ENCODE data around the gene H2AZ2.
"Not testable (repeated sequence)": the region's sequence is repeated elsewhere in the genome, so short reads cannot be mapped to it uniquely, and the experiment has no call there.

The H2AZ2 gene

GRCh38 chr7:44811093-44811492 lies 36.8 kb downstream of the H2AZ2 start:
- no peak for DNase-seq

- no peak for DNase-seq
These were observed 38.9 kb downstream of the H2AZ2 start for GRCh38 chr7:44808914-44809393.

- DNase-seq, result no peak
These were observed 41.9 kb downstream of the H2AZ2 start for GRCh38 chr7:44805950-44806349.

GRCh38 chr7:44803828-44804519 lies 43.9 kb downstream of the H2AZ2 start:
- not testable (repeated sequence) for DNase-seq

- DNase-seq, result no peak
These were observed 45.4 kb downstream of the H2AZ2 start for GRCh38 chr7:44802418-44803025.

- no peak for DNase-seq
These were observed 46.0 kb downstream of the H2AZ2 start for GRCh38 chr7:44801890-44802289.

GRCh38 chr7:44799939-44800338 lies 47.9 kb downstream of the H2AZ2 start:
- no peak for DNase-seq

- DNase-seq, result no peak
These were observed 49.1 kb downstream of the H2AZ2 start for GRCh38 chr7:44798649-44799305.

- peak; percentile 64 to 67 for DNase-seq
These were observed 50.3 kb downstream of the H2AZ2 start for GRCh38 chr7:44797329-44798258.

- peak; percentile 95 to 99 for DNase-seq
These were observed 51.2 kb downstream of the H2AZ2 start, which contains the start of gene PPIA for GRCh38 chr7:44796504-44797328. TSS of gene PPIA (plus strand) at chr7:44796681. CDS start at chr7:44796725, 44 bp downstream.

GRCh38 chr7:44796034-44796503 lies 51.8 kb downstream of the H2AZ2 start:
- DNase-seq, result peak; percentile 59 to 60

GRCh38 chr7:44794331-44794730 lies 53.6 kb downstream of the H2AZ2 start:
- DNase-seq, result no peak

GRCh38 chr7:44793919-44794318 lies 54.0 kb downstream of the H2AZ2 start:
- no peak for DNase-seq

GRCh38 chr7:44791278-44792219 lies 56.3 kb downstream of the H2AZ2 start:
- no peak for DNase-seq

GRCh38 chr7:44789990-44790389 lies 57.9 kb downstream of the H2AZ2 start:
- no peak for DNase-seq

- no peak for DNase-seq
These were observed 60.1 kb downstream of the H2AZ2 start for GRCh38 chr7:44787762-44788161.

- DNase-seq, result no peak
These were observed 60.8 kb downstream of the H2AZ2 start for GRCh38 chr7:44787041-44787440.

GRCh38 chr7:44785218-44785617 lies 62.7 kb downstream of the H2AZ2 start:
- not testable (repeated sequence) for DNase-seq

- DNase-seq, result no peak
These were observed 63.5 kb downstream of the H2AZ2 start for GRCh38 chr7:44784364-44784763.

GRCh38 chr7:44783407-44783806 lies 64.5 kb downstream of the H2AZ2 start:
- no peak for DNase-seq

GRCh38 chr7:44782460-44782859 lies 65.4 kb downstream of the H2AZ2 start:
- DNase-seq, result no peak

Measured in NCI-H1930 (cell line).